DOHH2 (cell line): ENCODE data around the gene MTRFR.

Source experiments
- H3F3A ChIP-seq: fragments of 200-600 bp; sonication (generic), shearing (Covaris generic); 2 replicates; pipeline ENCODE4 v1.6.0; 2016; ENCODE audit warnings: antibody characterized with exemption, mild to moderate bottlenecking; ENCODE audit not compliant: control insufficient read depth, insufficient read depth
- H3K27ac ChIP-seq: fragments of 200-600 bp; sonication (generic); 2 replicates; pipeline ENCODE4 v1.5.1; 2014; ENCODE audit warnings: low read depth, mild to moderate bottlenecking, low read length, moderate library complexity
- H3K27me3 ChIP-seq: fragments of 200-600 bp; sonication (generic); 2 replicates; pipeline ENCODE4 v1.6.1; 2014; ENCODE audit warnings: mild to moderate bottlenecking, low read length, mixed read lengths; ENCODE audit not compliant: control insufficient read depth
- H3K36me3 ChIP-seq: fragments of 200-600 bp; sonication (generic); 2 replicates; pipeline ENCODE4 v1.6.1; 2014; ENCODE audit warnings: mild to moderate bottlenecking, low read length, moderate library complexity, mixed read lengths; ENCODE audit not compliant: control insufficient read depth
- H3K4me1 ChIP-seq: fragments of 200-600 bp; sonication (generic); 2 replicates; pipeline ENCODE4 v1.6.1; 2014; ENCODE audit warnings: mild to moderate bottlenecking, low read length, mixed read lengths; ENCODE audit not compliant: control insufficient read depth
- H3K4me2 ChIP-seq: fragments of 200-600 bp; sonication (generic); 2 replicates; pipeline ENCODE4 v1.6.0; 2014; ENCODE audit warnings: mild to moderate bottlenecking, low read length, moderate library complexity
- H3K4me3 ChIP-seq: fragments of 200-600 bp; sonication (generic); 2 replicates; pipeline ENCODE4 v1.5.1; 2014; ENCODE audit warnings: mild to moderate bottlenecking, low read length, mixed read lengths
- H3K79me2 ChIP-seq: fragments of 200-600 bp; sonication (generic); 2 replicates; pipeline ENCODE4 v1.6.1; 2014; ENCODE audit warnings: mild to moderate bottlenecking, low read length, mixed read lengths; ENCODE audit not compliant: control insufficient read depth
- H3K9me2 ChIP-seq: fragments of 200-600 bp; sonication (generic); replicated peaks from 2 replicates; pipeline ENCODE4 v1.6.1; 2014; ENCODE audit warnings: mild to moderate bottlenecking, low read length, mixed read lengths; ENCODE audit not compliant: control insufficient read depth
- H3K9me3 ChIP-seq: fragments of 200-600 bp; sonication (generic); 2 replicates; pipeline ENCODE4 v1.6.1; 2014; ENCODE audit warnings: antibody characterized with exemption, low read length, mixed read lengths; ENCODE audit not compliant: control insufficient read depth, insufficient read depth
- H4K20me1 ChIP-seq: fragments of 200-600 bp; sonication (generic); 2 replicates; pipeline ENCODE4 v1.6.0; 2014; ENCODE audit warnings: low read depth, mild to moderate bottlenecking, antibody characterized with exemption, low read length, moderate library complexity; ENCODE audit not compliant: control insufficient read depth, insufficient read depth
- EZH2phosphoT487 ChIP-seq: fragments of 200-600 bp; sonication (generic); IDR thresholded peaks from 2 replicates; pipeline ENCODE4 v1.6.1; 2017; ENCODE audit warnings: borderline replicate concordance, mild to moderate bottlenecking, antibody characterized with exemption, low read length, moderate library complexity, mixed read lengths
- TF ChIP-seq, protein P1 (sequence below): fragments of 200-600 bp; sonication (generic); IDR thresholded peaks from one replicate; pipeline ENCODE4 v1.5.1; 2014; ENCODE audit warnings: antibody characterized with exemption, mild to moderate bottlenecking, low read depth, low read length; ENCODE audit not compliant: poor library complexity, severe bottlenecking

MTRFR gene

DNA sequence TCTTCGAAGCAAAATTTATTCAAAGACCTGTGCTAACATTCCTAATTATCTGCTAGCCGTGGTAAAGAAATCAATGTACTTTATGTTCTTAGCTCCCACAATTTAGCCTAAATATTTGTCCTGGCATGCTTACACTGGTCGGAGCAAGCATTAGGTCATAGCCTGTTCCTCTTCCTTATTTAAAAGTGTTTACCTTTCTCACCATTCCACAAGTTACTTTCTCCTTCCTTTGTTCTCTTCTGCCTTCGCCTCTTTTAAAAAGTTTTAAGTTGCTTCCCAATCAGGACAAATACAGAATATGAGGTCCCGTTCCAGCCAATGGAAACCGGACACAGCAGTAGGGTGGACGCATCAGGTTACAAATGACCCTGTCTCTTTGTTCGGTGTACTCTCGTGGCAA, 26.8 kb downstream of the MTRFR start:
- no peaks in the 10 kb centered on the region for H3K4me1 ChIP-seq
- H3F3A ChIP-seq, result peaks cover 12% of the 10 kb centered on the region
- TF ChIP-seq, protein P1, sequence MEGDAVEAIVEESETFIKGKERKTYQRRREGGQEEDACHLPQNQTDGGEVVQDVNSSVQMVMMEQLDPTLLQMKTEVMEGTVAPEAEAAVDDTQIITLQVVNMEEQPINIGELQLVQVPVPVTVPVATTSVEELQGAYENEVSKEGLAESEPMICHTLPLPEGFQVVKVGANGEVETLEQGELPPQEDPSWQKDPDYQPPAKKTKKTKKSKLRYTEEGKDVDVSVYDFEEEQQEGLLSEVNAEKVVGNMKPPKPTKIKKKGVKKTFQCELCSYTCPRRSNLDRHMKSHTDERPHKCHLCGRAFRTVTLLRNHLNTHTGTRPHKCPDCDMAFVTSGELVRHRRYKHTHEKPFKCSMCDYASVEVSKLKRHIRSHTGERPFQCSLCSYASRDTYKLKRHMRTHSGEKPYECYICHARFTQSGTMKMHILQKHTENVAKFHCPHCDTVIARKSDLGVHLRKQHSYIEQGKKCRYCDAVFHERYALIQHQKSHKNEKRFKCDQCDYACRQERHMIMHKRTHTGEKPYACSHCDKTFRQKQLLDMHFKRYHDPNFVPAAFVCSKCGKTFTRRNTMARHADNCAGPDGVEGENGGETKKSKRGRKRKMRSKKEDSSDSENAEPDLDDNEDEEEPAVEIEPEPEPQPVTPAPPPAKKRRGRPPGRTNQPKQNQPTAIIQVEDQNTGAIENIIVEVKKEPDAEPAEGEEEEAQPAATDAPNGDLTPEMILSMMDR, result no peak
- no peak for TF ChIP-seq EZH2phosphoT487
- 0 out of 2 replicates have a peak, but pooled peaks cover 5% of the 10 kb centered on the region for H4K20me1 ChIP-seq
- H3K79me2 ChIP-seq, result peaks cover under 1% of the 10 kb centered on the region; the same call in 1 of the 2 replicates
- H3K9me3 ChIP-seq, result no peaks in the 10 kb centered on the region
- no peaks in the 10 kb centered on the region for H3K9me2 ChIP-seq
- H3K4me3 ChIP-seq, result no peak overlapping the region
- H3K27ac ChIP-seq, result no peak overlapping the region
- no peak overlapping the region for H3K4me2 ChIP-seq
- no peaks in the 10 kb centered on the region for H3K27me3 ChIP-seq
- H3K36me3 ChIP-seq, result peaks cover 59% of the 10 kb centered on the region

DNA sequence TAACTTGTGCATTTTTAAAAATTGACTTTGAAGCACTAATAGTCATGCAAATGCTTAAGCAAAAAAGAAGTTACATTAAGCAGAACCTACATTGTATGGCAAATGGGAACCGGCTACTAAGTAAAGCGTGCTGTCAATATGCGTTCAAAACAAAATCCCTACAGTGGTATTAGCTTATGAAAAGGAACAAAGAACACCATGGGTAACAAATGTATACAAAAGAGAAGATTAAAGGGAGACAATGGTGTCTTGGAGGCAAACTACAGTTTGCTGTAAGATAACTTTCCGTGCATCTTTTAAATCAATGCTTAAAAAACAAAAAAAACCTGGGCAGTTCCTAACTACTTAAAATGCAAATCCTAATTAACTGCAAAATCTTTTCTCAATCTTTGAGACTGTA, 28.0 kb downstream of the MTRFR start:
- no peaks in the 10 kb centered on the region for H3K27me3 ChIP-seq
- H3F3A ChIP-seq, result peaks cover 12% of the 10 kb centered on the region
- H3K4me2 ChIP-seq, result no peak overlapping the region
- no peaks in the 10 kb centered on the region for H3K9me3 ChIP-seq
- H3K36me3 ChIP-seq, result peaks cover 51% of the 10 kb centered on the region
- no peaks in the 10 kb centered on the region for H3K9me2 ChIP-seq
- no peaks in the 10 kb centered on the region for H3K4me1 ChIP-seq
- no peaks in the 10 kb centered on the region for H3K79me2 ChIP-seq
- H4K20me1 ChIP-seq, result 0 out of 2 replicates have a peak, but pooled peaks cover 5% of the 10 kb centered on the region
- H3K4me3 ChIP-seq, result no peak overlapping the region
- no peak for TF ChIP-seq EZH2phosphoT487
- TF ChIP-seq, protein P1, result no peak
- H3K27ac ChIP-seq, result no peak overlapping the region

DNA sequence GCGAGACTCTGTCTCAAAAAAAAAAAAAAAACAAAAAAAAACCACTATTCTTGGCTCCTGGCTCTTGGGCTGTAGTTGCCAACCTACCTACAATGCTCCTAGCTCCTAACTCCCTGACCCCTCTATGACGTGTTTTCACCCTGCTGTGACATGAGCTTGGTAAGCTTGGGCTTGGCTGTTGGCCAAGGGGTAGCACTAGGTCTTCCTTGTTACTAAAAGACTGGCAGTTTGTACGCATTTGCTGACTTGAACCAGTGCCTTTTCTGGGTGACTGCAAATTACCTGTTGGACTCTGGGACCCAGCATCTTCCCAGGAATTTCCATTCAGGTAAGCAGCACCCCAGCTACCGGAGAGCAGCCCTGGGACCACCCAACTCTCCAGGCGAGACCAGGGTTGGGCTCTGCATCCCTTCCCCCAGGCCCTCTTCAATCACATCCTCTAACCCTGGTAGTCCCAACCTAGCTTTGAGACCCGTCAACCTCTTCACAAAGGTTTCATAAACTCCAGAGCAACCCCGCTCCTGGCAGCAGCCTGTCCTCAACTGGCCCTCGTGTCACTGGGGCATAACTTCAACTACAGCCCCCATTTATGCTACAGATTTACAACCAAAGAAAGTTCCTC, 30.1 kb downstream of the MTRFR start:
- no peak overlapping the region for H3K27ac ChIP-seq

More for the DNA sequence above, 30.1 kb downstream of the MTRFR start:
- Histone ChIP-seq H3K9me2 (no peaks in the 10 kb centered on the region), H3K9me3 (no peaks in the 10 kb centered on the region), H3F3A (peaks cover 9% of the 10 kb centered on the region; the same call in 1 of the 2 replicates), H3K4me3 (no peak overlapping the region), H3K36me3 (peaks cover 35% of the 10 kb centered on the region), H3K4me2 (no peak overlapping the region), H4K20me1 (0 out of 2 replicates have a peak, but pooled peaks cover 5% of the 10 kb centered on the region), H3K79me2 (peaks cover 9% of the 10 kb centered on the region), H3K27me3 (no peaks in the 10 kb centered on the region), H3K4me1 (no peaks in the 10 kb centered on the region)
- TF ChIP-seq, protein P1, result no peak
- TF ChIP-seq EZH2phosphoT487, result no peak
